GM19035 (cell line): Measurements from ENCODE around the gene SPPL2C.
A peak's percentile ranks its signal among the peaks of the same experiment; 100 is the strongest.

Experiments
- ATAC-seq: cut with Tn5 transposase; IDR thresholded peaks from one replicate; pipeline ENCODE4 v1.9.1; 2021; ENCODE audit not compliant: unreplicated experiment

The SPPL2C gene

DNA sequence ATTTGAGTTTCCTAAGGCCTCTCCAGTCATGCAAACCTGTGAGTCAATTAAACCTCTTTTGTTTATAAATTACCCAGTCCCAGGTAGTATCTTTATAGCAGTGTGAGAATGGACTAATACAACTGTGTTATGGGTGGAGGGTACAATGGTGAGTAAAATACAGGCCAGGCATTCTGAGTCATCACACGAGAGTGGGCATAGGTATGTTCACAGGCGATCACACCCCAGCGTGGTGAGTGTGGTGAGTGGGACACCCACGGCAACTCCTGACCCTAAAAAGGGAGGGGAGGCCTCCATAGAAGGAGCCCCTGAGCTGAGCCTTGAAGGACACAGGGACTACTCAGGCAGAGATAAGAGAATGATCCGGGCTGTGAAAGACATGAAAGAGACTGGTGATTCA is 27.0 kb downstream of the SPPL2C start:
- no peak for ATAC-seq

DNA sequence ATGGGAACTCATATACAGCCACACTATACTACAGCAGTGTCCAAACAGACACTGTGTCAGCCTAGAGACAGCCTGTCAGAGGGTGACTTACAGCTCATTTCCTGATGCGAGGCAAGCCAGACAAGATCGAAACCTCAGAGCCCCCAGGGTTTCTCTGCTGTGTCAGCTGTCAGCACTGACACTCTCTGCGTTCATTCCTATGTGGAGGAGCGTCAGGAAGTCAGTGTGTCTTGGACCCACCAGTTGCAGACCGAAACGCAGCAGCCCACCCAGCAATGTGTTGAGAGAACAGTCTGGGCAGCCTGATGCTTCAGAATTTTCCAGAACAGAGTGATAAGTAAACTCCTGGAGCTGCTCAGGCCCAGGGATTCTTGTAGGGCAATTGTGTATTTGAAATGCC is 29.0 kb downstream of the SPPL2C start:
- ATAC-seq = no peak

DNA sequence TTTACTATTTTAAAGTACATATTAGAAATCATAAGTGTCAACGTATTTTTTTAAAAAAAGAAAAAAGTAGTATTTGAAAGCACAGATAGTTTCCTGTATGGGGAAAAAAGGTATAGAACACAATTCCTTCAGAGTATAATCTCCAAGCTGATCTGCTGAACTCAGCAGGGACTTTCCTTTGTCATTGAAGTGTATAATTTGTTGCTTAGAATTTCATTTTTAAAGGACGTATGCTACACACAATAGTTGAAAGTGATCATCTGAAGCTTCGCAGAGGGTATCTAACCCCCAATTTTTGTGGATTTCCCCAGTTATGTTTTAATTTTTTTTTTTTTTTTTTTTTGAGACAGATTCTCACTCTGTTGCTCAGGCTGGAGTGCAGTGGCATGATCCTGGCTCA is 29.5 kb downstream of the SPPL2C start:
- no peak for ATAC-seq

GRCh38 chr17:45876539-45876938 is 31.9 kb downstream of the SPPL2C start:
- no peak for ATAC-seq

DNA sequence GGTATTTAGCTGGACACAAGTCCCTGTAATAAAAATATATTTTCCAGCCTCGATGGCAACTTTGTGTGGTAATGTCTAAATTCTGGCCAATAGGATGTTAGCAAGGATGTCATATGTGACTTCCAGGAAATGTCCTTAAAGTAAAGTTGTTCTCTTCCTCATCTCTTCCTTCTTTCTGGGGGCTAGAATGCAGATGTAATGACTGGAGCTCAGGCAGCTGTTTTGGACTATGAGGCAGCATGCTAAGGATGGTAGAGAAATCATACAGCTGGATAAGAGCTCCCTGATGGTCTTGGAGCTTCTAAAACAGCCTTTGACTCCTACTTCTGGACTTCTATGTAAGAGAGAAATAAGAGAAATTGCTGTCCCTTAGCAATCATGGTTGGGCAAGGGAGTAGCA is 32.8 kb downstream of the SPPL2C start:
- ATAC-seq = no peak

DNA sequence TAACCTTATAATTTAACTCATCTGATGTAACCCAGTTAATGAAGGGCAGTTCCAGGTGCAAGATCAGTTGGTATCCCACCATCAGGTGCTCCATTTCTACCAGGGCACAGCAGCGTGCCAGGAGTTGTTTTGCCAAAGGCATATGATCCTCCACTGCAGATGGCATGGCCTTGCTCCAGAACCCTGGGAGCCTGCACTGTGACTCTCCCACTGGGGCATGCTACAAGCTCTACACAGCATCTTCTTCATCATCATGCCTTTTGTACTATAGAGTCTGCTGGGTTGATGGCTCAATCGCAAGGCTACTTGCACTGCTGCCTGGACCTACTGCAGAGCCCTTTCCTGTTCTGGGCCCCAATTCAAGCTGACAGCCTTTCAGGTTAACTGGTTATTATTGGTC is 38.4 kb downstream of the SPPL2C start:
- ATAC-seq = no peak

DNA sequence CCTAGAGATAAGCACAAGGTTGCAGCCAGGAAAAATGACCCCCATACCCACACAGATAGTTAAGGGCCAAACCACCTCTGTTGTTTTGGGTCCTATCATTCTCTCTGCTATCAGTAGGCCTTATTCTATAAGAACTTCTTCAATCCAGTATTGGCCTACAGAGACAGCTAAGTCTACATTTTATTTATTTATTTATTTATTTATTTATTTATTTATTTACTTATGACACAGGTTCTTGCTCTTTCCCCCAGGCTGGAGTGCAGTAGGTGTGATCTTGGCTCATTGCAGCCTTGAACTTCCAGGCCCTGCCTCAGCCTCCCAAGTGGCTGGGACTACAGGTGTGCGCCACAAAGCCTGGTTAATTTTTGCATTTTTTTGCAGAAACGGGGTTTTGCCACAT is 42.2 kb downstream of the SPPL2C start:
- no peak for ATAC-seq

DNA sequence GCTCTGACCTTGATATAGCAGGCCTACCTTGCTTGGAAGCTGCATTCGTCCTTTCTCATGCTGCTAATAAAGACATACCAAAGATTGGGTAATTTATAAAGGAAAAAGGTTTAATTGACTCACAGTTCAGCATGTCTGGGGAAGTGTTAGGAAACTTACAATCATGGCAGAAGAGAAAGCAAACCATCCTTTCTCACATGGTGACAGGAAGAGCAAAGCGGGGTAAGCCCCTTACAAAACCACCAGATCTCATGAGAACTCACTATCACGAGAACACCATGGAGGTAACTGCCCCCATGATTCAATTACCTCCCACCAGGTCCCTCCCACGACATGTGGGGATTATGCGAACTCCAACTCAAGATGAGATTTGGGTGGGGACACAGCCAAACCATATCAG is 43.7 kb downstream of the SPPL2C start:
- ATAC-seq = no peak

GRCh38 chr17:45889579-45889978 is 44.9 kb downstream of the SPPL2C start:
- no peak for ATAC-seq

- no peak for ATAC-seq
Measured at GRCh38 chr17:45893725-45894021, 49.0 kb downstream of the SPPL2C start.

DNA sequence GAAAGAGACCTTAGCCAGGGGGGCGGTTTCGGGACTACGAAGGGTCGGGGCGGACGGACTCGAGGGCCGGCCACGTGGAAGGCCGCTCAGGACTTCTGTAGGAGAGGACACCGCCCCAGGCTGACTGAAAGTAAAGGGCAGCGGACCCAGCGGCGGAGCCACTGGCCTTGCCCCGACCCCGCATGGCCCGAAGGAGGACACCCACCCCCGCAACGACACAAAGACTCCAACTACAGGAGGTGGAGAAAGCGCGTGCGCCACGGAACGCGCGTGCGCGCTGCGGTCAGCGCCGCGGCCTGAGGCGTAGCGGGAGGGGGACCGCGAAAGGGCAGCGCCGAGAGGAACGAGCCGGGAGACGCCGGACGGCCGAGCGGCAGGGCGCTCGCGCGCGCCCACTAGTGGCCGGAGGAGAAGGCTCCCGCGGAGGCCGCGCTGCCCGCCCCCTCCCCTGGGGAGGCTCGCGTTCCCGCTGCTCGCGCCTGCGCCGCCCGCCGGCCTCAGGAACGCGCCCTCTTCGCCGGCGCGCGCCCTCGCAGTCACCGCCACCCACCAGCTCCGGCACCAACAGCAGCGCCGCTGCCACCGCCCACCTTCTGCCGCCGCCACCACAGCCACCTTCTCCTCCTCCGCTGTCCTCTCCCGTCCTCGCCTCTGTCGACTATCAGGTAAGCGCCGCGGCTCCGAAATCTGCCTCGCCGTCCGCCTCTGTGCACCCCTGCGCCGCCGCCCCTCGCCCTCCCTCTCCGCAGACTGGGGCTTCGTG is 49.5 kb downstream of the SPPL2C start, which contains the start of gene MAPT:
MAPT (plus strand) TSS at position 533 of the 763 bp plus-strand sequence. CDS start 67,784 bp downstream, outside the sequence.
- ATAC-seq = peak; percentile 86

DNA sequence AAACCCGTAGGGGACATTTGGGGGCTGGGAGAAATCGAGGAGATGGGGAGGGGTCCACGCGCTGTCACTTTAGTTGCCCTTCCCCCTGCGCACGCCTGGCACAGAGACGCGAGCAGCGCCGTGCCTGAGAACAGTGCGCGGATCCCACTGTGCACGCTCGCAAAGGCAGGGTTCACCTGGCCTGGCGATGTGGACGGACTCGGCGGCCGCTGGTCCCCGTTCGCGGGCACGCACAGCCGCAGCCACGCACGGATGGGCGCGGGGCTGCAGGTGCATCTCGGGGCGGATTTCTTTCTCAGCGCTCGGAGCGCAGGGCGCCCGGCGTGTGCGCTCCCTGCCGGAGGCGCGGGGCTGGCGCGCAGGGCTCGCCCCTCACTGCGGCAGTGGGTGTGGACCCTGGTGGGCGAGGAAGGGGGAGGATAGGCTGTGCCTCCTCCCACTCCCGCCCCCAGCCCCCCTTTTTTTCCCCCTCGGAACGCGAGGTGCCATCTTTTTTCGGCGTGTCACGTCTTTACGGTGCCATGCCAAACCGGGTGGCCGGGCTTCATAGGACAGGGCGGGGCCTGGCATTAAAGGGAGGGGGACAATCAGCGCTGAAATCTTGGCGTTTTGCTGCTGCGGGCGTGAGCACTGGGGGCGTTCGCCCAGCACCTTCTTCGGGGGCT is 50.8 kb downstream of the SPPL2C start:
- no peak for ATAC-seq

DNA sequence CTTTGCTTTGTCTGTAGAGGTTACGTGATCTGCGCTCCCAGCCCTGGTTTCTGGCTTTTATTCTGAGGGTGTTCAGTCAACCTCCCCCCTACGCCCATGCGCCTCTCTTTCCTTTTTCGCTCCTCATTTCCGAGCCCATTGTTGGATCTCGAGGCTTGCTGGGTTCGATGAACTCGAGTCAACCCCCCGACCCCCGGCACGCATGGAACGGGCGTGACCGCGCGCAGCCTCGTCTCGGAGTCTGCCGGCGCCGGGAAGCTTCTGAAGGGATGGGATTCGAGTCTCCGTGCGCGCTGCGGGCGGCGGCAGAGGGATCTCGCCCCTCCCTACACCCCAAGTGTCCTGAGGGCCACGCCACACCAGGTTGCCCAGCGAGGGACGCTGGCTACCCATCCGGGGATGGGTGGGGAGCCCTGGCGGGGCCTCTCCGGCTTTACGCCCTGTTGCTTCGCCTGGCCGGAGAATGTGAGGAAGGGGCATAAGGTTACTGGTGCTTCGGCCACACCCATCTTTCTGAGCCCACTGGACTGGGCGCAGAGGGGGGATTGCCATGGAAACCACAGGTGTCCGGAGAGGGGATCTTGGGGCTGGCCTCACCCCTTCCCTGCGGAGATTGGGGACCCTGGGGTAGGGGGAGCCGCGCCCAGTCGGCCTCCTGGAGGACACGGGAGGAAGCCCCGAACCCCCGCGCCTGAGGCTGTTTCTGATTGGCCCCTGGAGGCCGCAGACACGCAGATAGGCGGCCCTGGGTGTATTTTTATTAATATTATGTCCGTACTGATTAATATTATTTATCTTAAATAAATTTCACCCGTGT is 51.5 kb downstream of the SPPL2C start:
- no peak for ATAC-seq
